GM23338 (cell line): Measurements from ENCODE around the gene DUOX1. TPM values are rescaled to one million over a fixed set of nuclear protein-coding genes. Genes with fewer than 3 reads are reported as not detected.

ENCODE experiments used
- ATAC-seq: fragments of 200-7000 bp; cut with Tn5 transposase; 3 replicates; pipeline ENCODE4 v1.9.1; 2020
- DNase-seq: peaks from one replicate; pipeline ENCODE4 v3.0.0-alpha.2; 2015; ENCODE audit warnings: low spot score
- H2AFZ ChIP-seq: fragments of 200-600 bp; sonication (generic); 2 replicates; pipeline ENCODE4 v1.8.0; 2016; ENCODE audit warnings: antibody characterized with exemption, mild to moderate bottlenecking, moderate library complexity
- H3F3A ChIP-seq: fragments of 200-600 bp; sonication (generic); replicated peaks from 2 replicates; pipeline ENCODE4 v1.8.0; 2017; ENCODE audit warnings: antibody characterized with exemption, mixed run types, low read depth
- H3K27ac ChIP-seq: fragments of 200-600 bp; sonication (generic); 2 replicates; pipeline ENCODE4 v1.6.1; 2016; ENCODE audit warnings: low read depth
- H3K27me3 ChIP-seq: fragments of 200-600 bp; sonication (generic); 2 replicates; pipeline ENCODE4 v1.8.0; 2016; ENCODE audit warnings: mild to moderate bottlenecking, mixed run types, moderate library complexity; ENCODE audit not compliant: insufficient read depth
- H3K36me3 ChIP-seq: fragments of 200-600 bp; sonication (generic); 2 replicates; pipeline ENCODE4 v1.8.0; 2016; ENCODE audit warnings: mild to moderate bottlenecking; ENCODE audit not compliant: insufficient read depth
- H3K4me1 ChIP-seq: fragments of 200-600 bp; sonication (generic); 2 replicates; pipeline ENCODE4 v1.8.0; 2016; ENCODE audit warnings: mild to moderate bottlenecking, moderate library complexity; ENCODE audit not compliant: insufficient read depth
- H3K4me2 ChIP-seq: fragments of 200-600 bp; sonication (generic); 2 replicates; pipeline ENCODE4 v1.7.1; 2017; ENCODE audit warnings: mixed run types
- H3K4me3 ChIP-seq: fragments of 200-600 bp; sonication (generic); 2 replicates; pipeline ENCODE4 v1.6.1; 2016; ENCODE audit warnings: mixed run types
- H3K79me2 ChIP-seq: fragments of 200-600 bp; sonication (generic); replicated peaks from 2 replicates; pipeline ENCODE4 v1.8.0; 2017; ENCODE audit warnings: mild to moderate bottlenecking; ENCODE audit not compliant: insufficient read depth
- H3K9me2 ChIP-seq: fragments of 200-600 bp; sonication (generic); 2 replicates; pipeline ENCODE4 v1.8.0; 2017; ENCODE audit not compliant: insufficient read depth
- H4K20me1 ChIP-seq: fragments of 200-600 bp; sonication (generic); replicated peaks from 2 replicates; pipeline ENCODE4 v1.8.0; 2017; ENCODE audit warnings: mild to moderate bottlenecking; ENCODE audit not compliant: insufficient read depth
- H3K27ac Mint-ChIP-seq: 2 replicates; pipeline ENCODE4 v1.8.0; 2020; ENCODE audit warnings: inconsistent platforms, mild to moderate bottlenecking, moderate library complexity, mixed read lengths
- H3K27me3 Mint-ChIP-seq: 3 replicates; pipeline ENCODE4 v1.8.0; 2022; ENCODE audit warnings: low read depth, mild to moderate bottlenecking, moderate library complexity, mixed read lengths, inconsistent platforms; ENCODE audit not compliant: insufficient read depth, poor library complexity
- H3K36me3 Mint-ChIP-seq: 3 replicates; pipeline ENCODE4 v1.8.0; 2021; ENCODE audit warnings: low read depth, mild to moderate bottlenecking, inconsistent platforms, moderate library complexity, mixed read lengths
- H3K4me1 Mint-ChIP-seq: 3 replicates; pipeline ENCODE4 v1.8.0; 2020; ENCODE audit warnings: mild to moderate bottlenecking, inconsistent platforms, mixed read lengths
- H3K4me3 Mint-ChIP-seq: 3 replicates; pipeline ENCODE4 v1.8.0; 2021; ENCODE audit warnings: moderate library complexity, mild to moderate bottlenecking, inconsistent platforms, mixed read lengths
- H3K9me3 Mint-ChIP-seq: 3 replicates; pipeline ENCODE4 v1.8.0; 2020; ENCODE audit warnings: moderate library complexity, mild to moderate bottlenecking, inconsistent platforms, mixed read lengths
- CREB1 ChIP-seq: fragments of 250-450 bp; sonication (Bioruptor Pico); IDR thresholded peaks from 2 replicates; pipeline ENCODE4 v1.5.0; 2020; ENCODE audit warnings: low read depth, mild to moderate bottlenecking, moderate library complexity
- CTCF ChIP-seq, 2 experiments: fragments of 200-600 bp in 1 of 2; sonication (generic) in 1 of 2; conservative IDR thresholded peaks; 2 replicates each; pipeline versions ENCODE4 v1.5.1 to v1.6.1; 2016 to 2017; ENCODE audit warnings: antibody characterized with exemption in 2 of 2, low read depth in 2 of 2, mild to moderate bottlenecking in 2 of 2, moderate library complexity in 1 of 2
- ETS1 ChIP-seq: IDR thresholded peaks from 2 replicates; pipeline ENCODE4 v1.6.1; 2016; ENCODE audit warnings: antibody characterized with exemption
- EZH2 ChIP-seq: fragments of 200-600 bp; sonication (generic); IDR thresholded peaks from one replicate; pipeline ENCODE4 v1.8.0; 2017; ENCODE audit warnings: antibody characterized with exemption, mild to moderate bottlenecking, low read depth; ENCODE audit not compliant: unreplicated experiment
- EZH2phosphoT487 ChIP-seq: fragments of 200-600 bp; sonication (generic); IDR thresholded peaks from one replicate; pipeline ENCODE4 v1.8.1; 2018; ENCODE audit warnings: antibody characterized with exemption; ENCODE audit not compliant: unreplicated experiment
- POLR2AphosphoS5 ChIP-seq: IDR thresholded peaks from 2 replicates; pipeline ENCODE4 v1.6.1; 2016; ENCODE audit warnings: antibody characterized with exemption, low read depth
- REST ChIP-seq: IDR thresholded peaks from one replicate; pipeline ENCODE4 v1.6.1; 2018; ENCODE audit warnings: antibody characterized with exemption; ENCODE audit not compliant: unreplicated experiment
- STAT1 ChIP-seq: IDR thresholded peaks from one replicate; pipeline ENCODE4 v1.6.1; 2016; ENCODE audit warnings: antibody characterized with exemption; ENCODE audit not compliant: unreplicated experiment
- ZNF114 ChIP-seq: fragments of 250-450 bp; sonication (Bioruptor Pico); IDR thresholded peaks from 2 replicates; pipeline ENCODE4 v1.5.0; 2020; ENCODE audit warnings: mild to moderate bottlenecking, moderate library complexity
- ZNF331 ChIP-seq: fragments of 250-450 bp; sonication (Bioruptor Pico); IDR thresholded peaks from 2 replicates; pipeline ENCODE4 v1.5.0; 2020; ENCODE audit warnings: low read depth, mild to moderate bottlenecking, moderate library complexity
- ZNF462 ChIP-seq: fragments of 250-450 bp; sonication (Bioruptor Pico); IDR thresholded peaks from 2 replicates; pipeline ENCODE4 v1.5.0; 2020; ENCODE audit warnings: mild to moderate bottlenecking, moderate library complexity
- polyA plus RNA-seq: library from polyadenylated mRNA; unstranded; fragments of >200 nt; fragmentation: Nextera tagmentation; extraction: Ambion mirVana; gene quantifications from 2 replicates; pipeline ENCODE4 v1.2.1, GENCODE V29; 2016
- total RNA-seq: library from RNA; depleted of rRNA; stranded (reverse); fragments of >200 nt; shearing (Covaris generic); gene quantifications from 2 replicates; pipeline ENCODE4 v1.2.3, GENCODE V29; 2014

Gene DUOX1
- total and polyA plus RNA-seq, 2 experiments from 2014 or later = 0.69 to 0.73 TPM

GRCh38 chr15:45146405-45146804, 16.6 kb downstream of the DUOX1 start:
- H3K9me2 ChIP-seq = no peaks in the 10 kb centered on the region
- no peaks in the 10 kb centered on the region for H3K36me3 ChIP-seq
- no peak overlapping the region for H3K27ac ChIP-seq
- no peak overlapping the region for H3K4me2 ChIP-seq
- peaks cover 1% of the 10 kb centered on the region for H3K27me3 Mint-ChIP-seq
- peaks cover 5% of the 10 kb centered on the region; the same call in 1 of the 3 replicates for H3K4me1 Mint-ChIP-seq
- no peaks in the 10 kb centered on the region for H3K4me1 ChIP-seq
- H3K4me3 ChIP-seq = no peak overlapping the region
- H3F3A ChIP-seq = no peaks in the 10 kb centered on the region
- H4K20me1 ChIP-seq = no peaks in the 10 kb centered on the region
- H3K4me3 Mint-ChIP-seq = no peak overlapping the region
- no peaks in the 10 kb centered on the region for H3K27me3 ChIP-seq
- no peaks in the 10 kb centered on the region for H3K9me3 Mint-ChIP-seq
- no peaks in the 10 kb centered on the region for H3K79me2 ChIP-seq
- H3K27ac Mint-ChIP-seq = no peak overlapping the region
- TF ChIP-seq POLR2AphosphoS5 (no peak), STAT1 (no peak), ZNF331 (no peak), EZH2phosphoT487 (no peak), EZH2 (no peak), ZNF462 (no peak), CREB1 (no peak), REST (no peak), ZNF114 (no peak), ETS1 (no peak), CTCF (conservative IDR thresholded peaks at IDR 0.05; ENCODE audit: low read depth in 2 of 2) (no peak)
- no peak overlapping the region for H2AFZ ChIP-seq
- DNase-seq (no peak), ATAC-seq (no peak)
- no peaks in the 10 kb centered on the region for H3K36me3 Mint-ChIP-seq
